ENCODE results near the gene SCUBE1. TPM values are rescaled to one million over a fixed set of nuclear protein-coding genes. Genes with fewer than 3 reads are reported as not detected.

SCUBE1 gene
- total RNA-seq, 4 donors from 2014 or later = 37.3 to 107 (median 75.9) TPM

GRCh38 chr22:43159484-43160178, 183.5 kb downstream of the SCUBE1 start:
- H3K4me3 ChIP-seq = no peak overlapping the region
- TF ChIP-seq POLR2A (IDR thresholded peaks at IDR 0.05) = no peak
- no peak for TF ChIP-seq EP300 (IDR thresholded peaks at IDR 0.05)
- TF ChIP-seq POLR2AphosphoS5 (IDR thresholded peaks at IDR 0.05) = no peak
- TF ChIP-seq CTCF (IDR thresholded peaks at IDR 0.05) = no peak
- no CpG with 5 or more reads among the region's 18 CpGs for WGBS, 2 donors (ENCODE audit: low coverage in 1 of 2)
- H3K36me3 ChIP-seq = peaks cover 0 to 51% of the 10 kb centered on the region in 2 donors
- H3K27ac ChIP-seq = no peak overlapping the region
- no peaks in the 10 kb centered on the region for H3K27me3 ChIP-seq
- peaks cover 0 to 55% (median 13%) of the 10 kb centered on the region in 3 donors for H3K4me1 ChIP-seq
- H3K9me3 ChIP-seq = no peaks in the 10 kb centered on the region
- no peak for ATAC-seq

GRCh38 chr22:43158778-43159483, 184.2 kb downstream of the SCUBE1 start:
- Histone ChIP-seq H3K27me3 (no peaks in the 10 kb centered on the region), H3K4me1 (peaks cover 0 to 55% (median 12%) of the 10 kb centered on the region in 3 donors), H3K36me3 (peaks cover 0 to 51% of the 10 kb centered on the region in 2 donors), H3K4me3 (no peak overlapping the region), H3K9me3 (no peaks in the 10 kb centered on the region), H3K27ac (no peak overlapping the region)
- TF ChIP-seq EP300 (IDR thresholded peaks at IDR 0.05) (no peak), CTCF (IDR thresholded peaks at IDR 0.05) (no peak), POLR2AphosphoS5 (IDR thresholded peaks at IDR 0.05) (no peak), POLR2A (IDR thresholded peaks at IDR 0.05) (no peak)
- WGBS, 2 donors (ENCODE audit: low coverage in 1 of 2) = 70 to 79% methylated on average over 3 to 6 of the region's 24 CpGs
- ATAC-seq = no peak

GRCh38 chr22:43157874-43158546, 185.2 kb downstream of the SCUBE1 start:
- H3K27ac ChIP-seq = no peak overlapping the region
- no peak for TF ChIP-seq POLR2A (IDR thresholded peaks at IDR 0.05)
- TF ChIP-seq POLR2AphosphoS5 (IDR thresholded peaks at IDR 0.05) = no peak
- TF ChIP-seq CTCF (IDR thresholded peaks at IDR 0.05) = no peak
- no peak for TF ChIP-seq EP300 (IDR thresholded peaks at IDR 0.05)
- no peak for ATAC-seq
- WGBS, 2 donors (ENCODE audit: low coverage in 1 of 2) = 73% methylated on average over 3 to 7 of the region's 9 CpGs
- H3K27me3 ChIP-seq = no peaks in the 10 kb centered on the region
- no peaks in the 10 kb centered on the region for H3K9me3 ChIP-seq
- H3K36me3 ChIP-seq = peaks cover 0 to 46% of the 10 kb centered on the region in 2 donors
- H3K4me1 ChIP-seq = peaks cover 0 to 54% (median 3%) of the 10 kb centered on the region in 3 donors
- H3K4me3 ChIP-seq = no peak overlapping the region

- H3K4me1 ChIP-seq = peaks cover 0 to 66% (median 9%) of the 10 kb centered on the region in 3 donors
- WGBS, 2 donors (ENCODE audit: low coverage in 1 of 2) = 67 to 77% methylated on average over 1 to 4 of the region's 12 CpGs
Measured at GRCh38 chr22:43156413-43156812, 186.8 kb downstream of the SCUBE1 start.

More at GRCh38 chr22:43156413-43156812, 186.8 kb downstream of the SCUBE1 start:
- no peak overlapping the region for H3K4me3 ChIP-seq
- H3K27me3 ChIP-seq = no peaks in the 10 kb centered on the region
- no peak overlapping the region for H3K27ac ChIP-seq
- H3K36me3 ChIP-seq = peaks cover 0 to 31% of the 10 kb centered on the region in 2 donors
- no peak for TF ChIP-seq EP300 (IDR thresholded peaks at IDR 0.05)
- TF ChIP-seq POLR2AphosphoS5 (IDR thresholded peaks at IDR 0.05) = no peak
- TF ChIP-seq POLR2A (IDR thresholded peaks at IDR 0.05) = no peak
- TF ChIP-seq CTCF (IDR thresholded peaks at IDR 0.05) = no peak
- no peak for ATAC-seq
- H3K9me3 ChIP-seq = no peaks in the 10 kb centered on the region

All from gastroesophageal sphincter (tissue), 4 donors.